Heart right ventricle (tissue), 16 donors: ENCODE data around the gene NUP58. TPM values are rescaled to one million over a fixed set of nuclear protein-coding genes. Genes with fewer than 3 reads are reported as not detected.

Experiments used
- ATAC-seq, 8 donors: fragments of 200-7000 bp; cut with Tn5 transposase; one replicate each; pipeline ENCODE4 v1.9.1; 2020; ENCODE audit warnings: mild to moderate bottlenecking in 8 of 8, moderate library complexity in 8 of 8, moderate number of reproducible peaks in 1 of 8
- DNase-seq, 2 donors: peaks; one replicate each; pipeline ENCODE4 v3.0.0-alpha.2; 2020
- H3K27ac ChIP-seq, 10 donors: fragments of 200-600 bp; sonication (generic) in 2 of 10; one replicate each; pipeline versions ENCODE4 v1.5.0 to v1.8.0; 2020 to 2022; ENCODE audit warnings: mild to moderate bottlenecking in 3 of 10
- H3K27me3 ChIP-seq, 7 donors: fragments of 200-600 bp; one replicate each; pipeline ENCODE4 v1.8.0; 2021 to 2022; ENCODE audit warnings: mild to moderate bottlenecking in 2 of 7
- H3K36me3 ChIP-seq, 9 donors: fragments of 200-600 bp; sonication (generic) in 1 of 9; one replicate each; pipeline versions ENCODE4 v1.5.0 to v1.8.0; 2020 to 2022; ENCODE audit warnings: mild to moderate bottlenecking in 2 of 9
- H3K4me1 ChIP-seq, 9 donors: fragments of 200-600 bp; sonication (generic) in 1 of 9; one replicate each; pipeline versions ENCODE4 v1.5.0 to v1.8.0; 2020 to 2022; ENCODE audit warnings: mild to moderate bottlenecking in 4 of 9
- H3K4me3 ChIP-seq, 10 donors: fragments of 200-600 bp; sonication (generic) in 2 of 10; one replicate each; pipeline versions ENCODE4 v1.5.0 to v1.8.0; 2020 to 2022; ENCODE audit warnings: mild to moderate bottlenecking in 7 of 10, moderate library complexity in 2 of 10
- H3K9me3 ChIP-seq, 11 donors: fragments of 200-600 bp in 10 of 11; sonication (generic) in 2 of 11; one replicate each; pipeline versions ENCODE4 v1.5.0 to v1.8.0; 2013 to 2022; ENCODE audit warnings: mild to moderate bottlenecking in 2 of 11, control low read depth in 1 of 11, moderate library complexity in 1 of 11
- CTCF ChIP-seq, 9 donors: fragments of 200-600 bp; sonication (generic) in 2 of 9; IDR thresholded peaks; one replicate each; pipeline versions ENCODE4 v1.5.0 to v1.8.0; 2021 to 2022; ENCODE audit warnings: antibody characterized with exemption in 9 of 9, mild to moderate bottlenecking in 5 of 9, moderate library complexity in 1 of 9
- WGBS, 2 donors: extraction: QIAGEN DNeasy Blood & Tissue Kit; methylation state at CpG; one replicate each; pipeline ENCODE4 v1.1.7; 2013; ENCODE audit warnings: inconsistent platforms in 1 of 2; 5-methylcytosine and 5-hydroxymethylcytosine counted together
- intact Hi-C, 10 donors: fragments of 100-400 bp; cut with DNase I; formaldehyde crosslinking; loops; one replicate each; pipeline versions ENCODE4 v1.11.1 to v1.14.2; 2022
- polyA plus RNA-seq, 2 donors: library from polyadenylated mRNA; stranded (reverse); fragments of 200-250 nt; gene quantifications; one replicate each; pipeline ENCODE4 v1.2.3, GENCODE V29; 2013
- total RNA-seq, 10 donors: library from RNA; stranded (reverse); fragmentation: NEBNext Ultra II Directional in 3 of 10; extraction: Animal tissue kit (Norgen Biotek cat#: 25700) in 3 of 10; gene quantifications; one replicate each; pipeline versions ENCODE4 v1.2.1 to v1.2.4, GENCODE V29; 2021 to 2023
- donor health status: Arrhythmogenic right ventricular cardiomyopathy.
- donor health status: ischemic (EF 13 %, LVEDD 7.1; RV severe dilation, severe dysfunction).
- donor health status: healthy with polysubstance abuse.
- donor health status: DM: no; HTN: yes; CAD: no.
- donor health status: DM: no; HTN: no; CAD: no.
- donor health status: ischemic (EF 25% LVEDD 6.9; RV normal size, moderate dysfunction).
- donor health status: ischemic (EF 25% LVEDD 5.7; RV mildly dilated, moderate dysfunction).
- donor health status: healthy.
- donor health status: DM: yes; HTN: yes; CAD: no.
- donor health status: Ischemic cardiomyopathy.
- donor health status: ischemic (EF 35%, LVEDD 5.7; RV mildly dilated, moderate dysfunction).
- donor health status: nonischemic (EF 11% LVEDD 7.7; RV severe dilation, severe dysfunction).
- donor health status: DM: yes; HTN: yes; CAD: no.
- donor health status: PGD.
- donor health status: ischemic (EF 29% LVEDD 5.4; RV normal size, mild dysfunction).
- donor health status: nonischemic (EF 23%, LVEDD 6.1; RV moderate dilation, normal function).

The NUP58 gene
- total and polyA plus RNA-seq, 12 donors = 8.9 to 29.5 (median 26.2) TPM

- intact Hi-C loops = no loop called here
- peaks cover 0 to 100% (median 53%) of the 10 kb centered on the region in 9 donors for H3K36me3 ChIP-seq
- 94 to 96% methylated on average over 4 of the region's 4 CpGs for WGBS, 2 donors
- DNase-seq (no peak), ATAC-seq (no peak)
- no peaks in the 10 kb centered on the region for H3K4me1 ChIP-seq
- H3K4me3 ChIP-seq = no peak overlapping the region
- no peak for TF ChIP-seq CTCF (IDR thresholded peaks at IDR 0.05)
- H3K9me3 ChIP-seq = no peaks in the 10 kb centered on the region
- no peaks in the 10 kb centered on the region for H3K27me3 ChIP-seq
- no peak overlapping the region for H3K27ac ChIP-seq
Observed at GRCh38 chr13:25262261-25262660, 39.2 kb upstream of the NUP58 start.

GRCh38 chr13:25266706-25267105, 34.7 kb upstream of the NUP58 start:
- TF ChIP-seq CTCF (IDR thresholded peaks at IDR 0.05) = no peak
- no peak overlapping the region for H3K4me3 ChIP-seq
- intact Hi-C loops = no loop called here
- H3K36me3 ChIP-seq = peaks cover 0 to 83% (median 24%) of the 10 kb centered on the region in 9 donors
- no peaks in the 10 kb centered on the region for H3K9me3 ChIP-seq
- no peaks in the 10 kb centered on the region for H3K27me3 ChIP-seq
- no peak for ATAC-seq
- H3K27ac ChIP-seq = no peak overlapping the region
- no peak for DNase-seq
- WGBS, 2 donors = 87 to 93% methylated on average over 4 to 5 of the region's 5 CpGs
- no peaks in the 10 kb centered on the region for H3K4me1 ChIP-seq

GRCh38 chr13:25267715-25268114, 33.7 kb upstream of the NUP58 start:
- Histone ChIP-seq H3K9me3 (no peaks in the 10 kb centered on the region), H3K4me1 (no peaks in the 10 kb centered on the region), H3K36me3 (peaks cover 0 to 83% (median 20%) of the 10 kb centered on the region in 9 donors), H3K27me3 (no peaks in the 10 kb centered on the region), H3K27ac (no peak overlapping the region), H3K4me3 (no peak overlapping the region)
- WGBS, 2 donors = 82 to 87% methylated on average over 1 of the region's 1 CpG
- intact Hi-C loops = no loop called here
- ATAC-seq = no peak
- DNase-seq = no peak
- TF ChIP-seq CTCF (IDR thresholded peaks at IDR 0.05) = peak in 2 of 9 donors; percentile 15 to 32

GRCh38 chr13:25268561-25268960, 32.9 kb upstream of the NUP58 start:
- Histone ChIP-seq H3K4me1 (no peaks in the 10 kb centered on the region), H3K27ac (no peak overlapping the region), H3K4me3 (no peak overlapping the region), H3K27me3 (no peaks in the 10 kb centered on the region), H3K9me3 (no peaks in the 10 kb centered on the region), H3K36me3 (peaks cover 0 to 83% (median 16%) of the 10 kb centered on the region in 9 donors)
- TF ChIP-seq CTCF (IDR thresholded peaks at IDR 0.05) = no peak
- DNase-seq (no peak), ATAC-seq (no peak)
- intact Hi-C loops = no loop called here
- WGBS, 2 donors = 95 to 98% methylated on average over 6 of the region's 6 CpGs
